GM20000 (cell line): ENCODE data around the gene IREB2.
A peak's percentile ranks its signal among the peaks of the same experiment; 100 is the strongest.
"Not testable (repeated sequence)": the region's sequence is repeated elsewhere in the genome, so short reads cannot be mapped to it uniquely, and the experiment has no call there.

Source experiments
- DNase-seq: peaks from one replicate; pipeline ENCODE4 v3.0.0; 2012; ENCODE audit warnings: low spot score
- CTCF ChIP-seq: IDR thresholded peaks from 2 replicates; pipeline ENCODE4 v1.5.1; 2012; ENCODE audit warnings: mild to moderate bottlenecking, control low read depth; ENCODE audit errors: extremely low read depth, missing control alignments

IREB2 gene

GRCh38 chr15:78432664-78433063 lies 5.4 kb upstream of the IREB2 start:
- no peak for TF ChIP-seq CTCF
- no peak for DNase-seq

GRCh38 chr15:78434134-78434533 lies 3.9 kb upstream of the IREB2 start:
- TF ChIP-seq CTCF, result no peak
- no peak for DNase-seq

- DNase-seq, result not testable (repeated sequence)
Measured at GRCh38 chr15:78434711-78435110, 3.3 kb upstream of the IREB2 start.

- no peak for TF ChIP-seq CTCF
- DNase-seq, result no peak
Measured at GRCh38 chr15:78437107-78437761, 782 bp upstream of the IREB2 start.

- TF ChIP-seq CTCF, result no peak
- peak; percentile 39 for DNase-seq
Measured at GRCh38 chr15:78438619-78439285, 736 bp downstream of the IREB2 start.

- DNase-seq, result no peak
- TF ChIP-seq CTCF, result no peak
Measured at GRCh38 chr15:78440375-78441373, 2.7 kb downstream of the IREB2 start.

GRCh38 chr15:78444255-78444654 lies 6.2 kb downstream of the IREB2 start:
- TF ChIP-seq CTCF, result no peak
- no peak for DNase-seq
